ENCODE measurements around the gene RFXAP. TPM values are rescaled to one million over a fixed set of nuclear protein-coding genes. Genes with fewer than 3 reads are reported as not detected.

RFXAP gene
- total RNA-seq, 1 donor from 2014 or later = 5.0 TPM

DNA sequence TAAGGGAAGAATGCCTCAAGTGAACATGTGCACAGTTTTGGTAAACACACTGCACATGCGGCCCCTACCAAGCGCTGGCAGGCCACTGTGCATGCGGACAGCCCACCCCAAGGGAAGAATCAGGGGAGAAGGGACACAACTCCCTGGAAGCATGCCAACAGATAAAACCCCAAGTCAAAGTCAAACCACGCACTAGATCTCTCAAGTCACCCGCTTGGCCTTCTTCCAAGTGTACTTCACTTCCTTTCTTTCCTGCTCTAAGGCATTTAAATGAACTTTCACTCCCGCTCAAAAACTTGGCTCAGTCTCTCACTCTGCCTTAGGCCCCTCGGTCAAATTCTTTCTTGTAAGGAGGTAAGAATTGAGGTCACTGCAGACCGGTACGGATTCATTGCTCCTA is 4.6 kb upstream of the RFXAP start:
- intact Hi-C loops (cut with DNase I) = no loop called here
- DNase-seq (ENCODE audit: low spot score) = no peak

DNA sequence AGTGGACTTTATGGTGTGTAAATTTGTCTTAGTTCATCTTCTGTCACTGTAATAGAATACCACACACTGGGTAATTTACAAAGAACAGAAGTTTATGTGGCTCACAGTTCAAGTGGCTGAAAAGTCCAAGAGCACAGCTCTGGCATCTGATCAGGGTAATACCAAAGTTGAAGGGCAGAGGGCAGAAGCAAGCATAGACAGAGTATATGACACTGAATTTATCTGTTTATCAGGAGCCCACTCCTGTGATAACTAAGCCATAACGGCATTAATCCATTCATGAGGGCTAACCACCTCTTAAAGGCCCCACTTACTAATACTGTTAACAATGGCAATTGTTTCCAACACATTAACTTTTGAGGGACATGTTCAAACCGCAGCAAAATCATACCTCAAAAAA is 4.0 kb upstream of the RFXAP start:
- no peak for DNase-seq (ENCODE audit: low spot score)
- intact Hi-C loops (cut with DNase I) = no loop called here

DNA sequence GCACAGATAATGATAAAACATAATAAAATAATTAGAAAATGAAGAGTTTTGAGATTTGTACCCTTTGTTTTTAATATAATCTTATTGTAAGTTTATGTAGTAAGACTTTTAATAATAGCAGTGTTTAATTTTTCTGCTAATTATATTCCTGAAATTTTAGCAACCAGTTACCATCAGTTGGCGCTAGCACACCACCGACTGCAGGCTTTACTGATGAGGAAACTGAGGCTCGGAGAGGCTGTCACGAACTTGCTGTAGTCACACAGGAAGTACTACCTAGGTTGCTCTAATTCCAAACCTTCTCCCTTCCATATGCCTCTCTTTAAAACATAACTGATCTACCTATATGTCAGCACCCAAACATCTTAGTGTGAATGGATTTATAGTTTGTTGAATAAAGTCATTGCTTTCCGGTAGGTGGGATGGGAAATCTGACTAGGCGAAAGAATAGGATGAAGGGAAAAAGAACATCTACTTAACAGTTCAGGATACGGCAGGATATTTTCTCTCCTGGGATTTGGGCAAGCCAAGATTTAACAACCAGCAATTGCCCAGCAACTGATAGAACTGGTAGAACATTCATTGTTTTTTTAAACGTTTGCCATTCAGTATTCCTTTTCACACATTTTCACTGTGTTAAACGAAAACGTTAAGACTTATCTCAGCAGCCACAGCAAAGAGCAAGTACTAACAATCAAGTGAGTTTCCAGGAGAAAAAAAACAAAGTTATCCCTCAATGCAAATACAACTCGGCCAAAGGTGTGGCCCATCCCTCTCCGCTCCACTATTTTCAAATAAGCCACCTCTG is 822 bp upstream of the RFXAP start:
- DNase-seq (ENCODE audit: low spot score) = no peak
- intact Hi-C loops (cut with DNase I) = no loop called here

DNA sequence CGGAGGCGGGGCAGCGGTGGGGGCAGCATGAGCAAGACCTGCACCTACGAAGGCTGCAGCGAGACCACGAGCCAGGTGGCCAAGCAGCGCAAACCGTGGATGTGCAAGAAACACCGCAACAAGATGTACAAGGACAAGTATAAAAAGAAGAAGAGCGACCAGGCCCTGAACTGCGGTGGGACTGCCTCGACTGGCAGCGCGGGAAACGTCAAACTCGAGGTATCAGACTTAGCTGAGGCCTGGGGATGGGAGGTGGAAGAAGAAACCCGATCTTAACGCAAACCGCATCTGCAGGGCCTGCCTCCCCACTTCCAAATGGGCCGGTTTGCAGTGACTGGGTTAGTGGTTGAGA is 693 bp downstream of the RFXAP start:
- intact Hi-C loops (cut with DNase I) = no loop called here
- no peak for DNase-seq (ENCODE audit: low spot score)

DNA sequence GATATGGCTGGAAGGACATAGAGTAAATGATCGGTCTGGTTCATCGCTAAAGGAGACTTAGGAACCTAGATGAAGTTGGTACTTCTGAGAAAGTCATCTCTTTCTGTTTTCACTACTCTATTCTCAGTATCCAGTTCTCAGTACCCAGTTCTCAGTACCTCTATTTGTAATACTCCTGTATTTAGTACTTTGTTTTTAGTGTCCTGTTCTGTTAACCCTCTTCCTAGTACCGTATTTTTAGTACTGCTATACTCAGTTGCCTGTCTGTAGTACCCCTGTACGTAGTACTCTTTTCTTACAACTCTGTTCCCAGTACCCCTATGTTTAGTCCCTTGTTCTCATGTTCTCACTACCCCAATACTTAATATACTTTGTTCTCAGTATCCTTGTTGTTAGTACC is 1.2 kb downstream of the RFXAP start:
- DNase-seq (ENCODE audit: low spot score) = no peak
- intact Hi-C loops (cut with DNase I) = no loop called here

DNA sequence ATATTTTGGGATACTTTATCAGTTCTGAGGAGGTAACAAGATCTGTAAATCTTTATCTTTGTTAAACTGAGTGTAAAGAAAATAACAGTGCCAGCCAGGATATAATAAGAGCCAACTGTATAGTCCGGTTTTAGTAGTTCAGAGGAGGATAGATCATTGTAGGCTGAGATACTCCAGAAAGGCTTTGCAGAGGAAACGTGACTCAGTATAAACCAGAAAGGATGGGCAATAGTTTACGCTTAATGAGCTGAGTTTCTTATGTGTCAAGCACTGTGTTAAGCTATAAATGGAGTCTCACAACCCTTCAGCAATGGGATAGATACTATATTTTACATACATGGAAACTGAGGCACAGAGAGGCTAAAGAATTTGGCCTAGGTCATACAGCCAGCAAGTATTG is 3.8 kb downstream of the RFXAP start:
- DNase-seq (ENCODE audit: low spot score) = no peak
- intact Hi-C loops (cut with DNase I) = no loop called here

DNA sequence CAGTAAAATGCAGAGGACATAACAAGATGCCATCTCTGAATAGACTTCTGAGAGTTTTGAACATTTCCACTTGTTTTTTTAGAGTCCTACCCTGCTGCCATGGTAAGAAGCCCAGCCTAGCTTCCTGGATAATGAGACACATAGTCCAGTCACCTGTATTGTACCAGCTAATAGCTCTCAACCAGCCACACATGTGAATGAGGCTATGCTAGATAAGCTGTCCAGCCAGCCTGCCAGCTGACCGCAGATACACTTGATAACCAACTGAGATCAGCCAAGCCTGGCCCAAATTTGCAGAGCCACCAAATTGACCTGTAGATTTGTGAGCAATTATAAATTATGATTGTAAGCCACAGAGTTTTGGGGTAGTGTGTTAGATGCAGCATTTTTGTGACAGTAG is 10.7 kb downstream of the RFXAP start:
- no peak for DNase-seq (ENCODE audit: low spot score)
- intact Hi-C loops (cut with DNase I) = no loop called here

DNA sequence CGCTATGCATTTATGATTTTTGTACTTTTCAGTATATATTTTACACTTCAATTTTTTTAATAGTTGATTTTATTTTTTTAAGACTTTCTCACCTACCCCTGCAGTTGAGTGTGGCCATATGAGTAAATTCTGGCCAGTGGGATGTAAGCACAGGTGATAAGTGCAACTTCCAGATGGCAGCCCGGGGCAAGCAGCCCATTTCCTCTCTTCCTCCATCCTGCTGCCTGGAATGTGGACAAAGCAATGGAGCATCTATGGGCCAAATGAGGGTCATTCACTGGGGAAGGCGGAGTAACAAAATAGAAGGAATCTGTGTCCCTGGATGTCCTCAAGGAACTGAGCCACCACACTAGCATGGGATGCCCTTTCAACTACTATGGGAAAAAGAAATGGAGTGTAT is 12.3 kb downstream of the RFXAP start:
- DNase-seq (ENCODE audit: low spot score) = no peak
- intact Hi-C loops (cut with DNase I) = no loop called here

DNA sequence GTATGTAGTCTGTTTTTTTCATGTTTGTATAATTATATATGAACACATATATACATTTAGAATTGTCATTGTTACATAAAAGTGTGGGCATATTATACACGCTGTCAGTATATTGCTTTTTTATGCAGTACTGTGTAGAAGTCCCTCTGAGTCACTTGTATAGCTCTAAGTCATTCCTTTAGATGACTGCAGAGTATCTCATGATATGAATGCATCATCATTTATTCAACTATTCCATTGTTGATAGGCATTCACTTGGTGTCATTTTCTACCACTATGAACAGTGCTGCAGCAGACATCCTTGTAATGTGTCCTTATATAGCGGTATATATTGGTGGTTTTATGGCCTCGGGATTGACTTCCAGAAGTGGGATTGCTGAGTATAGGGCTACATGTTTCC is 15.3 kb downstream of the RFXAP start:
- intact Hi-C loops (cut with DNase I) = no loop called here
- no peak for DNase-seq (ENCODE audit: low spot score)

DNA sequence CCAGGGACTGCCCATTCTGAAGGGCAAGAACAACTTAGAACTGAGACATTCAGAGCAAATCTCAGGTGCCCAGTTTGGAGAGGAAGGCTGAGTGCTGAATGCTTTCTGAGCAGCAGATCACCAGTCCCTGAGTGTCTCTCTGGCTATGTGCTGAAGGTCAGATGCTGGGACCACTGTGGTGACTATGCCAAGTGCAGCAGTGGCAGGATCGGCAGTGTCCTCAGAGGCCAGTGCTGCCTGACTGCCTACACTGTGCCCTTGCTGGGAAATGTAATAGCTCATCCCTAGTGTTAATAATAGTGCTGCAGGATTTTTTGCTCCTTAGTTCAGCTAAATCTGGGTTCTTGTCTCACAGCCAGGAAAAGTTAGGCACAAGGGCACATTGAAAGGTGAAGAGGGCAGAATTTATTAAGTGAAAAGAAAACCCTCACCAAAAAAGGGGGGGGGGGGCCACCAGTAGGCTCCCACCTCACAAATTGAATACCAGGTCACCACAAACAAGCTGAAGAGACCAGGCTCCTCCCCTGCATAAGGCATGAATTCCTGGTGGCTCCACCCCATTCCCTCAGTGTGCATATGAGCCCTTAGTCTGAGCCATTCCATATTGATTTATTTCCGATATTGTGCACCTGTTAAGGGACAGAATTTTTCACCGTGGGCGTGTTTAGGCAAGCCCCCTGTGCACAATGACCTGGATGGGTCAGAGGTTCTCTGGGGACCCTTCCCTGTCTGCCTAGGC is 18.5 kb downstream of the RFXAP start:
- intact Hi-C loops (cut with DNase I) = no loop called here
- no peak for DNase-seq (ENCODE audit: low spot score)

DNA sequence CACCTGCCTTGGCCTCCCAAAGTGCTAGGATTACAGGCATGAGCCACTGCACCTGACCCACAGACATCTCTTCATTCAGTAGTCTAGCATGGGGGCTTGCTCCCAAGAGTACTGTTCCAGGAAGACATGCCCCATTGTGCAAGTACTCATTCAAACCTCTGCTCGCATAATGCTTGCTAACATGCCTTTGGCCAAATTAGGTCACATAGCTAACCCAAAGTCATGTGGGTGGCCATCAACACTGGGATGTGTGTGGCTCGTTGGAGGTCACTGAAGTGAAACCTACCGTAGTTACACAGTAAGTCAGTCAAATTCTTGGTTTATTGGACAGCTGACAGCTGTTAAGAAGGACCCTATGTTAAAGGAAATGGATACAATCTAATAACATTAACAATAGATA is 20.3 kb downstream of the RFXAP start:
- intact Hi-C loops (cut with DNase I) = no loop called here
- no peak for DNase-seq (ENCODE audit: low spot score)

DNA sequence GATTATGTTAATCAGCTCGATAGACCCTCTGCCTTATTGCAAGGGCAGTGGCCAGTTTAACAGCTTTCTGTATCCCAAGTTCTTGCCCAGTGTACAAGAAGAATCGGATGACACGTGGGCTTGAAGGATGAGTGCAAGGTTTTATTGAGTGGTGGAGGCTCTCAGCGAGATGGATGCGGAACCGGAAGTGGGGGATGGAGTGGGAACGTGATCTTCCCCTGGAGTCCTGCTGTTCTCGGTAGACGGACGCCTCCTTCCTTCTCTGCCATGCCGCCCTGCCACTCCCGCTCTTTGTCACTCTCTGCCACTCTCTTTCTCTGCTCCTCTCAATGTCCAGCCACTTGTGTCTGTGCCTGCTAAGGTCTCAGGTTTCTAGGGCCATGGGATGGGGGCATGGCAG is 21.0 kb downstream of the RFXAP start:
- DNase-seq (ENCODE audit: low spot score) = no peak
- intact Hi-C loops (cut with DNase I) = no loop called here

DNA sequence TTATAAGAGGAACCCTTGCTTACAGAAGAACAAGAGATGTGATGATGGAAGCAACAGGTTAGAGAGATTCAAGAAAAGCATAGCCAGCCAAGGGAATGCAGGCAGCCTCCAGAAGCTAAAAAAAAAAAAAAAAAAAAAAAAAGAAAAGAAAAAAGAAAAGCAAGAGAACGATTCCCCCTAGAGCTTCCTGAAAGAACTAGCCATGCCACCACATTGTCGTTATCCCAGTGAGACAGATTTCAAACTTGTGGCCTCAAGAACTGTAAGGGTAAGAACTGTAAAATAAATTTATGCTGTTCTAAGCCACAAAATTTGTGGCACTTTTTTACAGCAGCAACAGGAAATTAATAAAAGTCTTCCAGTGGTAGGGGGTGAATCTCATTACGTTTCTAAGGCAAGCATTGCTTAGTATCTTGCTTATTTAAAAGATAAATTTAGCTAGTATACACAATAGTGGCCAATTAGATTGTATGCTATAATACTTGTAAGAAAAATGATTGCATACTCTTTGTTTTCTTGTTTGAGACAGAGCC is 21.8 kb downstream of the RFXAP start:
- intact Hi-C loops (cut with DNase I) = no loop called here
- no peak for DNase-seq (ENCODE audit: low spot score)

DNA sequence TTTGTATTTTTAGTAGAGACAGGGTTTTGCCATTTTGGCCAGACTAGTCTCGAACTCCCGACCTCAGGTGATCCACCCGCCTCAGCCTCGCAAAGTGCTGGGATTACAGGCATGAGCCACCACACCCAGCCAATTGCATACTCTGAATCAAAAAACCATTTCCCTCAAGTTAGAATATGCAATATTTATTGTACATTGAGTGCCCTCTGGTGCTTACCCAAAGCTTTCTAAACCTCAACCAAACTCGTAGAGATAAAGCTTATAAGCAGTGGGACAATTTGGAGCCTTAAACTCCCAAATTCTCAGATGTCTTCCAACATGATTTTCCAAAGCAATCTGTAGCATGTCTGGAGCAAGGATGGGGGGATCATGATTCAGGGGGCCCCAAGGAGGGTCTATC is 22.4 kb downstream of the RFXAP start:
- intact Hi-C loops (cut with DNase I) = no loop called here
- DNase-seq (ENCODE audit: low spot score) = no peak

DNA sequence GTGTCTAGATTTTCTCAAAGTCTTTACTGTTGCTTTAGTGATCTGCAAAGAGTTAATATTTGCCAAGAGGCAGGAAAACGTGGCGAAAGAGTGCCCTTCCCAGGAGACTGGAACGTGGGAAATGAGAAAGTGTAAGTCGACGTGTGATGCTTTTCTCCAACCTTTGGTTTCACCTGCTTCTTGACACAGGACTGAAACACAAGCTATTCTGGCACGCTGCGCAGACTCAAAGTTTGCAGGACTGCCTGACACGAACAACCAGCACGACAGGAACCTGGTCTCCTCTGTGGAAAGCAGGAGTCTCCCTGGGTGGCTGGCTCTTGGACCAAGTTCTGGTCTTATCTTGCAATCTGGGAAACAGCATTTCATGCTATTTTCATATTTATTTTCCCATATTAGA is 28.6 kb downstream of the RFXAP start:
- DNase-seq (ENCODE audit: low spot score) = no peak
- intact Hi-C loops (cut with DNase I) = no loop called here

DNA sequence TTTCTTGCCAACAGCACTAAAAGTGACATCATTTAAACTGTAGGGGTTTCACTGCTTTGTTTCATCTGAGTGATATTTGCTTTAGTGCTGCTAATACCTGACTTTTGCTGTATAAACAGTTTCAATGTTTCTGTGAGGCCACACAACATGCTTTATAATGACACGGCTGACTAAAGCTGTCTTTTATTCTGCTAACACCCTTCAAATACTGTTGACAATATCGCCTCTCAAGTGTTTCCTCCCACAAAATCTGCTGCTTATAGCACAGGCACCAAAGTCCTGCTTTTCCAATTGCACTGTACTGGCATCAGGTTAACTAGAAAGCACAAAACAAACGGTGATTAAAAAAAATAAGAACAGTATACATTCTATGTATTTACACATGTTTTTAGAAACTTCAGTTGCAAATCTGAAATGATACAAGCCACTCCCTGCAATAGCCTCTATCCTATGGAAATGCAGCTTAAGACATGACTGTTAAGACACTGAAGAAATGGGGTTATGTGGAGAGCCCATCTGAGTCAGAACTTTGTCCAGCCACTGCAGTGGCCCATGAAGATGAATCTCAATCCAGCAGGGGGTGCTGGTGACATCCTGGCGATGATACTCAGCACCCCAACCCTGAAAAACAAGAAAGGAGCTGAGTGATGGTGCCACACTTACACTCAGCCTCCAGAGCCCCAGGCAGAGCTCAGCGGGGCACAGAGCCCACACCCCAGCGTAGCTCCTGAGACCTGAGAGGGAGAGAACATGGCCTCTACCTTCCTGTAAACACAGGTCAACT is 29.4 kb downstream of the RFXAP start:
- DNase-seq (ENCODE audit: low spot score) = no peak
- intact Hi-C loops (cut with DNase I) = no loop called here

DNA sequence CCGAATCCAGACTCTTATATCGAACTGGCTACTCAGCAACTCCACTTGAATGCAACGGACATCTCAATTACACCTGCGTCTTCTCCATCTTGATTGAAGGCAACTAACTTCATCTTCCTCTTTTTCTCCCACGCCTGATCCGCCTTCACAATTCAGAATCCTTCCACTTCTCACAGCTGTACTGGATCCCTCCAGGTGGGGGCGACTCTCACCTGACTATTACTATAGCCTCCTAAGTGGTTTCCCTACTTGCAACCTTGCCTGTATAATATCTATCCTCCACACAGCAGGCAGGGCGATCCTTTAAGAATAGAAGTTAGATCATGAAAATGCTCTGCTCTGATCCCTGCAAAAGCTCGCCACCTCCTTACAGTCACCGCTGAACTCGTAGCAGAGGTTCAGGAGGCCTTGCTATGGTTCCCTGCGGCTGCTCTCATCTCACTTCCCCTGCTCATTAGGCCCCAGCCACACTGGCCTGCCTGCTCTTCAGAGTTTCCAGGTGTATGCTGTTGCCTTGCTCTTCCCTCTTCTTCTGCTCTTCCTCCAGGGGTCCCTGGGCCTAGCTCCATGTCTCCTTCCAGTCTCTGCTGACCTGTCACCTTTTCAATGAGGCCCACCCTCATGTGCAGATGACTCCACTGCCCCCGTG is 31.9 kb downstream of the RFXAP start:
- intact Hi-C loops (cut with DNase I) = no loop called here
- no peak for DNase-seq (ENCODE audit: low spot score)

DNA sequence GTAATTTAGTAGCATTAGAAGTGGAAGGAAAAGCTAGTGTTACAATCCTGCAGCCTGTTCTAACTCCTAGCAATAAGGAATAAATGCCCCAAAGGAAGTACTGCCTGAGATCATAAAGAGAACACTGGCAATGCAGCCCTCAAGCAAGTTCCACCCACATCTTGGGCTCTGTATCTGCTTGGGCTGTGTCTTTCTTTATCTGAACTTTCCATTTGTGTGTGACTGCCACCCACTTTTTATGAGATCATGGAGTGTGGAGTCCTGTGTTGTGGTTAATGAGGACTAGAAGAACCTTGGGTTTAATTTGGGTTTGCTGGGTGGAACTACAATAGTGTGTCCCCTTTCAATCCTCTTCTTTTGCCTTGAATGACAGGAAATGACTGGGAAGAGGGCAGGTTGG is 38.2 kb downstream of the RFXAP start:
- no peak for DNase-seq (ENCODE audit: low spot score)
- intact Hi-C loops (cut with DNase I) = loop anchor here (5.0 kb wide), 1 partner anchor 125 kb away; no protein-coding TSS in a partner anchor

DNA sequence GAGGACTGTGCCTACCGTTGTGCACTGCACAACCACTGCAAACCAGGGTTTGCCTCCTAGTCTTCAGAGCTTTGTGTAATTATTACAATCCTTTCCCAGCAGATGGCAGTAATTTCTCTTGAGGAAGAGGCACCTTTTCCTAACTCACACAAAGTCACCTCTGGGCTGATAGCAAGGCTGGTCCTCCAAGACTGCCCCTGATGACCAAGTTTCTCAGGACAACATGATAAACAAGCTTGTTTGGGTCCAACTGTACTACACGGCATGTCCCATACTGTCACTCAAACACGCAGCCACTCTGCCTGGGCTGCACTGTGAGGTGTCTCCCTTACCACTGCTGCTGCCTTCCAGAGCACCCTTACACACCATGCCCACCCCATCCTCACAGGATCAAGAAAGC is 39.3 kb downstream of the RFXAP start:
- intact Hi-C loops (cut with DNase I) = loop anchor here (5.0 kb wide), 1 partner anchor 124 kb away; no protein-coding TSS in a partner anchor
- no peak for DNase-seq (ENCODE audit: low spot score)

DNA sequence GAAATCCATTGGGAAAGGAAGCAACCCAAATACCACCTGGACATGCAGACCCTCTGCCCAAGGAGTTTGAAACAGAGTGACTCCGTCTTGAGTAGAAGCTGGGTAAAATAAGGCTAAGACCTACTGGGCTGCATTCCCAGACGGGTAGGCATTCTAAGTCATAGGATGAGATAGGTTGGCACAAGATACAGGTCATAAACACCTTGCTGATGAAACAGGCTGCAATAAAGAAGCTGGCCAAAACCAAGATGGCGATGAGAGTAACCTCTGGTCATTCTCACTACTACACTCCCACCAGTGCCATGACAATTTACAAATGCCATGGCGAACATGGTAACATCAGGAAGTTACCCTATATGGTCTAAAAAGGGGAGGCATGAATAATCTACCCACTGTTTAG is 40.2 kb downstream of the RFXAP start:
- no peak for DNase-seq (ENCODE audit: low spot score)
- intact Hi-C loops (cut with DNase I) = loop anchor here (5.0 kb wide), 1 partner anchor 123 kb away; no protein-coding TSS in a partner anchor

Data from cardiac septum (tissue), 1 donor.